Measurements from ENCODE around the gene PDSS2. TPM values are rescaled to one million over a fixed set of nuclear protein-coding genes. Genes with fewer than 3 reads are reported as not detected.

The PDSS2 gene
- total RNA-seq, 1 donor: 12.3 TPM

DNA sequence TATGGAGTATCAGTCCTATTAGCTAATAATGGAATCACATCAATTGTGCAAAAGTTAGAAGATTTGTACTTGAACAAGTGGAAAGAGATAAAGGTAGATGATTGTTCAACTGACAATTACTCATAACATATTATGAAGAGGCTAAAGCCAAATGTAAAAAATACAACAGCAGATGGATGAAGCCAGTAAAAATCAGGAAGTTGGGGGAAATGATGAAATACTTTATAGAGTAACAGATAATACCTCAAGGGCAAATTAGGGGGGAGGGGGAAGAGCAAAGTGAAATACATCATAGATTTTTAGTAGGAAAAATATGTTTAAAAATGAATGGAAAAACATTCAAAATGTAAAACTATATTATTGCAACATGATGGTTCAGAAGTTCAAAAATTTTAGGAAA, 114.0 kb downstream of the PDSS2 start:
- Histone ChIP-seq H3K9me3 (ENCODE audit: low read depth, low read length) (no peaks in the 10 kb centered on the region), H3K36me3 (ENCODE audit: insufficient read depth, low read length) (no peaks in the 10 kb centered on the region), H3K27ac (ENCODE audit: low read depth, low read length) (no peak overlapping the region), H3K4me1 (ENCODE audit: insufficient read depth, low read length) (no peaks in the 10 kb centered on the region), H3K27me3 (ENCODE audit: insufficient read depth, low read length) (no peaks in the 10 kb centered on the region), H4K20me1 (ENCODE audit: insufficient read depth, low read length) (no peaks in the 10 kb centered on the region), H2AFZ (ENCODE audit: low read length) (no peak overlapping the region), H3K4me2 (ENCODE audit: insufficient read depth, low read length) (no peak overlapping the region), H3K79me2 (ENCODE audit: insufficient read depth, low read length) (no peaks in the 10 kb centered on the region), H3K4me3 (ENCODE audit: insufficient read depth, low read length) (no peak overlapping the region)
- TF ChIP-seq, protein P1, sequence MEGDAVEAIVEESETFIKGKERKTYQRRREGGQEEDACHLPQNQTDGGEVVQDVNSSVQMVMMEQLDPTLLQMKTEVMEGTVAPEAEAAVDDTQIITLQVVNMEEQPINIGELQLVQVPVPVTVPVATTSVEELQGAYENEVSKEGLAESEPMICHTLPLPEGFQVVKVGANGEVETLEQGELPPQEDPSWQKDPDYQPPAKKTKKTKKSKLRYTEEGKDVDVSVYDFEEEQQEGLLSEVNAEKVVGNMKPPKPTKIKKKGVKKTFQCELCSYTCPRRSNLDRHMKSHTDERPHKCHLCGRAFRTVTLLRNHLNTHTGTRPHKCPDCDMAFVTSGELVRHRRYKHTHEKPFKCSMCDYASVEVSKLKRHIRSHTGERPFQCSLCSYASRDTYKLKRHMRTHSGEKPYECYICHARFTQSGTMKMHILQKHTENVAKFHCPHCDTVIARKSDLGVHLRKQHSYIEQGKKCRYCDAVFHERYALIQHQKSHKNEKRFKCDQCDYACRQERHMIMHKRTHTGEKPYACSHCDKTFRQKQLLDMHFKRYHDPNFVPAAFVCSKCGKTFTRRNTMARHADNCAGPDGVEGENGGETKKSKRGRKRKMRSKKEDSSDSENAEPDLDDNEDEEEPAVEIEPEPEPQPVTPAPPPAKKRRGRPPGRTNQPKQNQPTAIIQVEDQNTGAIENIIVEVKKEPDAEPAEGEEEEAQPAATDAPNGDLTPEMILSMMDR (IDR thresholded peaks at IDR 0.05; ENCODE audit: extremely low read depth, low read depth, low read length): no peak
- no peak for DNase-seq (ENCODE audit: insufficient read length, low spot score, missing footprints)

DNA sequence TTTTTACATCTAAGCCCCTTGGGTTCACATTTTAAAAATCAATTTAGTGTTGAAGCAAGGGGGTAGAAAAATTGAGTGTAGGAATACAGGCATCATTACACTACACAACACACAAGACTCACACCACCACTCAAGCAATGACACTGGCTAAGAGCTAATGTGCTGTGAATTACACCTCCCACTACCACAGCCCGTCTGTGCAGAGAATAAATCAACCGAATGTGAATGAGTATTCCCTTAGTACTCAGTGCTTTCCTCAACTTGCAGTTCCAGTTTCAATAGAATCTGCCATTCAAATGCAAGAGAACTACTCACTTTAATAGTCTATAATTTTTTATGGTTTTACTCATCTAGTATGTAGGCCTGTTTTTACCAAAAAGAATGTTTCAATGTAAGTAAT, 114.4 kb downstream of the PDSS2 start:
- TF ChIP-seq, protein P1 (IDR thresholded peaks at IDR 0.05; ENCODE audit: extremely low read depth, low read depth, low read length): no peak
- H3K27me3 ChIP-seq (ENCODE audit: insufficient read depth, low read length): no peaks in the 10 kb centered on the region
- no peaks in the 10 kb centered on the region for H4K20me1 ChIP-seq (ENCODE audit: insufficient read depth, low read length)
- H3K79me2 ChIP-seq (ENCODE audit: insufficient read depth, low read length): no peaks in the 10 kb centered on the region
- no peaks in the 10 kb centered on the region for H3K9me3 ChIP-seq (ENCODE audit: low read depth, low read length)
- no peaks in the 10 kb centered on the region for H3K4me1 ChIP-seq (ENCODE audit: insufficient read depth, low read length)
- H3K27ac ChIP-seq (ENCODE audit: low read depth, low read length): no peak overlapping the region
- no peak overlapping the region for H3K4me3 ChIP-seq (ENCODE audit: insufficient read depth, low read length)
- no peak overlapping the region for H3K4me2 ChIP-seq (ENCODE audit: insufficient read depth, low read length)
- DNase-seq (ENCODE audit: insufficient read length, low spot score, missing footprints): no peak
- no peak overlapping the region for H2AFZ ChIP-seq (ENCODE audit: low read length)
- H3K36me3 ChIP-seq (ENCODE audit: insufficient read depth, low read length): no peaks in the 10 kb centered on the region

DNA sequence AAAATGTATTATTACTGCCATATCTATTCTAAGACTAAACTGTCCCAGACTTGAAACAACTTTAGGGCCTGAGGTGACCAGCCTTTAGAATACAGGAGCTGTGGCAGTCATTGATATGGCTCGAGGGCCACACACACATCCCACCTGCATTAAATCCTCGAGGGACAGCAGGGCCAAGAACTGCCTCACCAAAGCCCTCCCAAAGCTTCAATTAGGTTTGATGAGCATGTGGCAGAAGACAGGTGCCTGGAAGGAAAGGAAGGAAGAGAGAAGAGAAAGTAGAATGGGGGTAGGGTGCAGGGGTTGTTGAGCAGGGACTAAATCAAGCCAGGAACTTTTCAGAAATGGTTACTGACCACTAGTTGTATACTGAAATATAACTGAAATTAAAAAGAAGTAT, 115.0 kb downstream of the PDSS2 start:
- H2AFZ ChIP-seq (ENCODE audit: low read length): no peak overlapping the region
- TF ChIP-seq, protein P1 (IDR thresholded peaks at IDR 0.05; ENCODE audit: extremely low read depth, low read depth, low read length): no peak
- no peak overlapping the region for H3K4me2 ChIP-seq (ENCODE audit: insufficient read depth, low read length)
- no peak for DNase-seq (ENCODE audit: insufficient read length, low spot score, missing footprints)
- H3K4me3 ChIP-seq (ENCODE audit: insufficient read depth, low read length): no peak overlapping the region
- no peak overlapping the region for H3K27ac ChIP-seq (ENCODE audit: low read depth, low read length)
- no peaks in the 10 kb centered on the region for H3K9me3 ChIP-seq (ENCODE audit: low read depth, low read length)
- H3K36me3 ChIP-seq (ENCODE audit: insufficient read depth, low read length): no peaks in the 10 kb centered on the region
- no peaks in the 10 kb centered on the region for H3K79me2 ChIP-seq (ENCODE audit: insufficient read depth, low read length)
- no peaks in the 10 kb centered on the region for H3K27me3 ChIP-seq (ENCODE audit: insufficient read depth, low read length)
- H3K4me1 ChIP-seq (ENCODE audit: insufficient read depth, low read length): no peaks in the 10 kb centered on the region
- no peaks in the 10 kb centered on the region for H4K20me1 ChIP-seq (ENCODE audit: insufficient read depth, low read length)

DNA sequence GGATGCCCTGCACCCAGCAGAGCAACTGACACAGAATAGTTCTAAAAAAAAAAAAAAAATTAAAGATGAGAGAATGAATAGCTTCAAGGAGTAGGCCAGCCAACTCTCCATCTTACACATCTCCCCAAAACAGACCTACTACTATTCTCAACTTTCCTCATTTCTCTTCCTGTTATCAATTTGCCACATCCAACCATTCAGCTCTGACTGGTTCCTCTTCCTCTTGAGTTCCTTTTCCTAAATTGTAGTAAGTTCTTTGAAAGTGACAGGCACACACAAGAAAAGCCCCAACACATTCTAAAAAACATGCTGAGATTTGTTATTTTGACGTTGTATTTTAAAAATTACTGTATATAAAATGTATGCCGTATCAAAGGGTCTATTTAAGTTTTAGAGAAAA, 117.2 kb downstream of the PDSS2 start:
- Histone ChIP-seq H3K27ac (ENCODE audit: low read depth, low read length) (no peak overlapping the region), H3K27me3 (ENCODE audit: insufficient read depth, low read length) (no peaks in the 10 kb centered on the region), H4K20me1 (ENCODE audit: insufficient read depth, low read length) (no peaks in the 10 kb centered on the region), H3K79me2 (ENCODE audit: insufficient read depth, low read length) (no peaks in the 10 kb centered on the region), H3K4me1 (ENCODE audit: insufficient read depth, low read length) (peaks cover under 1% of the 10 kb centered on the region), H3K4me3 (ENCODE audit: insufficient read depth, low read length) (no peak overlapping the region), H2AFZ (ENCODE audit: low read length) (no peak overlapping the region), H3K4me2 (ENCODE audit: insufficient read depth, low read length) (no peak overlapping the region), H3K36me3 (ENCODE audit: insufficient read depth, low read length) (no peaks in the 10 kb centered on the region), H3K9me3 (ENCODE audit: low read depth, low read length) (no peaks in the 10 kb centered on the region)
- TF ChIP-seq, protein P1 (IDR thresholded peaks at IDR 0.05; ENCODE audit: extremely low read depth, low read depth, low read length): no peak
- no peak for DNase-seq (ENCODE audit: insufficient read length, low spot score, missing footprints)
